ENCODE results near the gene C19orf38.

- TF ChIP-seq CTCF (IDR thresholded peaks at IDR 0.05; ENCODE audit: insufficient read depth, low read length) = no peak
- no peak for TF ChIP-seq POLR2AphosphoS5 (IDR thresholded peaks at IDR 0.05; ENCODE audit: low read depth)
- no peak for TF ChIP-seq GABPA (IDR thresholded peaks at IDR 0.05; ENCODE audit: low read depth)
- no peak for TF ChIP-seq REST (IDR thresholded peaks at IDR 0.05; ENCODE audit: insufficient replicate concordance, low read depth)
These were observed 9.8 kb upstream of the C19orf38 start for GRCh38 chr19:10838377-10838776.

Measured in HL-60 (cell line).